ENCODE measurements around the gene ANXA2R. TPM values are rescaled to one million over a fixed set of nuclear protein-coding genes. Genes with fewer than 3 reads are reported as not detected.

ANXA2R gene
- total and polyA plus RNA-seq, 2 of the 13 experiments (the other 11 are each of a cell fraction or from before 2014, with no cell fraction given): 0.95 to 1.3 TPM

DNA sequence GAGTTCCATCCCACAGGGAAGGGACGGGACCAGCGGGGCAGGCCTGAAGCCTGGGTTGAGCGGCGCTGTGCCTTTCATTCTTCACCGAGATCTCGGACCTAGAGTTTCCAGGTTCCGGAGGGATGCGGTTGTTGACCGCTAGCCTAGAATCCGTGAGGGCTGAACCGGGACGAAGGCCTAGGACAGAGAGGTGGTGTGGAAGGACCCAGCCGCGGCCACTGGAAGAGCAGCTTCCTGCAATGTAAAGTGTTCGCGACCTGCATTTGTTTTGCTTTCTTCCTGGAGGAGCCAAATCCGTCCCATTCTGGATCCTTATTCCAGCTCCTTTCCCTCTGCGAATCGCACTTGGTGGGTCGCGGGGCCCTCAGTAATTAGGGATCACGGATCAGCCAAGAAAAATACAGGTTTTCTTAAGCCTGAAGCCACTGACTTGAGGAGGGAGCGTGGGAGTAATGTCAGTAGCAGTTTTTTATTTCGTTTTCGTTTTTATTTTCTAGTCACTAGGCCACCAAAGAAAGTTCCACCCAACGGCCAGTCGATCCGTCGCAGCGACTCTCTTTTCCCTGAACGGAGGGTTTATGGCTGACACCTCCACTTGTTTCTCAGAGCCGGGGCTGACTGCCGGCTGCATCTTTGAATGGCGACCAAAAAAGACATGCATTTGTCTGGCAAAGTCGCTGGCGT is 48.6 kb downstream of the ANXA2R start:
- no peaks in the 10 kb centered on the region for H4K20me1 ChIP-seq (ENCODE audit: insufficient read depth, low read length)
- TF ChIP-seq ZBTB38 (CRISPR knock-in tag; IDR thresholded peaks at IDR 0.05): peak; percentile 95
- TF ChIP-seq ASH2L (IDR thresholded peaks at IDR 0.05; ENCODE audit: insufficient read length, low read depth, low read length): peak; percentile 9
- TF ChIP-seq CENPBD1 (CRISPR knock-in tag; IDR thresholded peaks at IDR 0.05; ENCODE audit: borderline replicate concordance, low read depth): no peak
- TF ChIP-seq MAZ (IDR thresholded peaks at IDR 0.05; ENCODE audit: borderline replicate concordance, low read depth, low read length): no peak
- TF ChIP-seq MAZ (CRISPR knock-in tag; IDR thresholded peaks at IDR 0.05; ENCODE audit: low read depth): 0 out of 2 replicates have a peak, but pooled peaks have one; percentile 23
- TF ChIP-seq ZNF337 (CRISPR knock-in tag; IDR thresholded peaks at IDR 0.05; ENCODE audit: borderline replicate concordance, low read depth): peak; percentile 4; the same call in 1 of the 2 replicates
- peak; percentile 83 for TF ChIP-seq ZBTB33 (CRISPR knock-in tag; IDR thresholded peaks at IDR 0.05)
- TF ChIP-seq ZFP36L2 (CRISPR knock-in tag; IDR thresholded peaks at IDR 0.05): no peak
- TF ChIP-seq ZSCAN31 (CRISPR knock-in tag; IDR thresholded peaks at IDR 0.05; ENCODE audit: low read depth): 0 out of 2 replicates have a peak, but pooled peaks have one; percentile 13
- peak; percentile 0; the same call in 1 of the 2 replicates for TF ChIP-seq KDM5B (CRISPR knock-in tag; IDR thresholded peaks at IDR 0.05; ENCODE audit: borderline replicate concordance)
- no peak for TF ChIP-seq ZNF260 (CRISPR knock-in tag; IDR thresholded peaks at IDR 0.05; ENCODE audit: borderline replicate concordance, low read depth)
- in situ Hi-C loops (cut with HindIII; ENCODE audit: extremely low pct_ligation_motif_present, low pct_unique_long_range_greater_than_20kb): no loop called here
- H3K79me2 ChIP-seq (ENCODE audit: insufficient read depth, low read length): no peaks in the 10 kb centered on the region
- intact Hi-C loops (cut with micrococcal nuclease; ENCODE audit: unreplicated experiment): no loop called here
- peaks cover 44% of the 10 kb centered on the region for H3K4me1 ChIP-seq (ENCODE audit: insufficient read depth, low read length)
- H3K36me3 ChIP-seq (replicated peaks in 1 of 2; ENCODE audit: control insufficient read depth in 1 of 2, insufficient read depth in 2 of 2, low read length in 2 of 2): no peaks in the 10 kb centered on the region
- DNase-seq (ENCODE audit: low spot score) (no peak), FAIRE-seq (no peak), ATAC-seq (no peak)
- ChIA-PET CTCF (ENCODE audit: low intra/inter-chr PET ratio, low total read pairs) (no interaction called here), POLR2A (interaction anchor here (1.0 to 6.2 kb wide), 5 partner anchors 17 to 130 kb away, joined by 4 to 43 read pairs (median 5); no protein-coding TSS in a partner anchor)
- 71% methylated on average over 36 of the region's 36 CpGs for WGBS (ENCODE audit: low lambda C conversion rate)
- no peaks in the 10 kb centered on the region for H3K9me3 ChIP-seq (ENCODE audit: low read length)
- no TSS peak for BruUV-seq (replicated peaks)
- H3K4me3 ChIP-seq (replicated peaks in 1 of 3; ENCODE audit: insufficient read depth in 1 of 3, low read depth in 2 of 3, low read length in 3 of 3): peak overlapping the region; percentile 62 to 70 (median 62)
- no peak overlapping the region for H2AFZ ChIP-seq (ENCODE audit: low read length)
- H3K4me2 ChIP-seq (ENCODE audit: low read depth, low read length): peak overlapping the region; percentile 71
- peak overlapping the region; percentile 70 for H3K27ac ChIP-seq (ENCODE audit: extremely low read length, insufficient read depth, low read length)
- H3K9ac ChIP-seq (ENCODE audit: insufficient read depth, low read depth, low read length): peak overlapping the region; percentile 61; the same call in 1 of the 2 replicates
- no peaks in the 10 kb centered on the region for H3K27me3 ChIP-seq (ENCODE audit: control insufficient read depth in 1 of 2, insufficient read depth in 2 of 2, low read length in 2 of 2)
